GM12873 (cell line): ENCODE data around the gene SHROOM3.

Source experiments
- TF ChIP-seq, protein P1 (sequence below): IDR thresholded peaks from 2 replicates; pipeline ENCODE4 v1.5.1; 2012; ENCODE audit warnings: low read depth, mild to moderate bottlenecking, moderate library complexity, low read length, control low read depth; ENCODE audit not compliant: insufficient read depth; ENCODE audit errors: missing control alignments

The SHROOM3 gene

GRCh38 chr4:76674983-76675382 lies 240.0 kb downstream of the SHROOM3 start:
- TF ChIP-seq, protein P1, sequence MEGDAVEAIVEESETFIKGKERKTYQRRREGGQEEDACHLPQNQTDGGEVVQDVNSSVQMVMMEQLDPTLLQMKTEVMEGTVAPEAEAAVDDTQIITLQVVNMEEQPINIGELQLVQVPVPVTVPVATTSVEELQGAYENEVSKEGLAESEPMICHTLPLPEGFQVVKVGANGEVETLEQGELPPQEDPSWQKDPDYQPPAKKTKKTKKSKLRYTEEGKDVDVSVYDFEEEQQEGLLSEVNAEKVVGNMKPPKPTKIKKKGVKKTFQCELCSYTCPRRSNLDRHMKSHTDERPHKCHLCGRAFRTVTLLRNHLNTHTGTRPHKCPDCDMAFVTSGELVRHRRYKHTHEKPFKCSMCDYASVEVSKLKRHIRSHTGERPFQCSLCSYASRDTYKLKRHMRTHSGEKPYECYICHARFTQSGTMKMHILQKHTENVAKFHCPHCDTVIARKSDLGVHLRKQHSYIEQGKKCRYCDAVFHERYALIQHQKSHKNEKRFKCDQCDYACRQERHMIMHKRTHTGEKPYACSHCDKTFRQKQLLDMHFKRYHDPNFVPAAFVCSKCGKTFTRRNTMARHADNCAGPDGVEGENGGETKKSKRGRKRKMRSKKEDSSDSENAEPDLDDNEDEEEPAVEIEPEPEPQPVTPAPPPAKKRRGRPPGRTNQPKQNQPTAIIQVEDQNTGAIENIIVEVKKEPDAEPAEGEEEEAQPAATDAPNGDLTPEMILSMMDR, result no peak

GRCh38 chr4:76677571-76678326 lies 242.7 kb downstream of the SHROOM3 start:
- TF ChIP-seq, protein P1, result no peak

- TF ChIP-seq, protein P1, result no peak
Measured at GRCh38 chr4:76679691-76680090, 244.7 kb downstream of the SHROOM3 start.

DNA sequence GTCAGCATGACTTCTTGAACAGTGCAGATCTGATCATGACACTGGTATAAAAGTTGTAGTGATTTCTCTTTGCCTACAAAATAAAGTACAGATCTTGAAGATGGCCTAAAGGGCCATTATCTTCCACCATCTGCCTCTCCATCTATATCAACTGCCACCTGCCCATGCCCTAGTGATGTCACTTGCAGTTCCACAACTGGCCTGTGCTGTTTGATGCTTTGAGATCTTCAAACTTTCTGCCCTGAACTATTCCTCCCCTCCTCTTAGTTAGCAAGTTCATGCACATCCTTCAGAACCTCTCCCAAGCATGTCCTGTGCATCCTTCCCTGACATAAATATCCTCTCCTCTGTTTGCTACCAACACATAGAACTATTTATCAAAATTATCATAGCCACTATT lies 245.9 kb downstream of the SHROOM3 start:
- TF ChIP-seq, protein P1, result peak; percentile 39

GRCh38 chr4:76681996-76682395 lies 247.0 kb downstream of the SHROOM3 start:
- TF ChIP-seq, protein P1, result no peak

DNA sequence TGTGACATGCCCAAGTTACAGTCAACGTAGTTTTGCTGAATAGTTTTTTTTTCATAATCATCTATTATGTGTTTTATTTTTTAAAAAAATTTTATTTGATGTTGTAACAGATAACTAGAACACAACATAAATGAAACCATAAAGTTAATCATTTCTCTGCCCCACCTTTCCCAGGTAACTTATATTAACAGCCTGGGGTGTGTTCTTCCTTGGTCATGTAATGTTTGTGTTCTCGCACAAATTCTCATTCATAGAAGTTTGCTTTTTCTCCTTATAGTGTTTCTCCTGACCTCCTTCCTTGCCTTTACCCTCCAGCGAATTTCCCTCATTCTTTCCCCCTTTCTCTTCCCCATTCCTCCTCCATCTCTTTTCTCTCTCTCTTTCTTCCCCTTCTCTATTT lies 248.1 kb downstream of the SHROOM3 start:
- TF ChIP-seq, protein P1, result no peak

GRCh38 chr4:76687746-76688448 lies 252.9 kb downstream of the SHROOM3 start:
- TF ChIP-seq, protein P1, result no peak
